Fibroblast of upper back skin (primary cell): ENCODE measurements around the gene HS6ST3.

Experiments used
- DNase-seq: peaks from one replicate; pipeline ENCODE4 v3.0.0-alpha.2; 2013

Gene HS6ST3

GRCh38 chr13:96858133-96858826 is 768.4 kb downstream of the HS6ST3 start:
- DNase-seq: no peak

GRCh38 chr13:96860882-96861281 is 771.0 kb downstream of the HS6ST3 start:
- no peak for DNase-seq

- DNase-seq: no peak
Measured at GRCh38 chr13:96862093-96862492, 772.2 kb downstream of the HS6ST3 start.

- no peak for DNase-seq
Measured at GRCh38 chr13:96862999-96863398, 773.1 kb downstream of the HS6ST3 start.

- no peak for DNase-seq
Measured at GRCh38 chr13:96871469-96871868, 781.6 kb downstream of the HS6ST3 start.

- DNase-seq: no peak
Measured at GRCh38 chr13:96880419-96880818, 790.5 kb downstream of the HS6ST3 start.
